CD4-positive, alpha-beta T cell treated with Interleukin-10 for 1 hour (primary cell): Measurements from ENCODE around the gene PRKAR2B.

Source experiments
- DNase-seq: peaks from one replicate; pipeline ENCODE4 v3.0.0-alpha.2; 2020

Gene PRKAR2B

DNA sequence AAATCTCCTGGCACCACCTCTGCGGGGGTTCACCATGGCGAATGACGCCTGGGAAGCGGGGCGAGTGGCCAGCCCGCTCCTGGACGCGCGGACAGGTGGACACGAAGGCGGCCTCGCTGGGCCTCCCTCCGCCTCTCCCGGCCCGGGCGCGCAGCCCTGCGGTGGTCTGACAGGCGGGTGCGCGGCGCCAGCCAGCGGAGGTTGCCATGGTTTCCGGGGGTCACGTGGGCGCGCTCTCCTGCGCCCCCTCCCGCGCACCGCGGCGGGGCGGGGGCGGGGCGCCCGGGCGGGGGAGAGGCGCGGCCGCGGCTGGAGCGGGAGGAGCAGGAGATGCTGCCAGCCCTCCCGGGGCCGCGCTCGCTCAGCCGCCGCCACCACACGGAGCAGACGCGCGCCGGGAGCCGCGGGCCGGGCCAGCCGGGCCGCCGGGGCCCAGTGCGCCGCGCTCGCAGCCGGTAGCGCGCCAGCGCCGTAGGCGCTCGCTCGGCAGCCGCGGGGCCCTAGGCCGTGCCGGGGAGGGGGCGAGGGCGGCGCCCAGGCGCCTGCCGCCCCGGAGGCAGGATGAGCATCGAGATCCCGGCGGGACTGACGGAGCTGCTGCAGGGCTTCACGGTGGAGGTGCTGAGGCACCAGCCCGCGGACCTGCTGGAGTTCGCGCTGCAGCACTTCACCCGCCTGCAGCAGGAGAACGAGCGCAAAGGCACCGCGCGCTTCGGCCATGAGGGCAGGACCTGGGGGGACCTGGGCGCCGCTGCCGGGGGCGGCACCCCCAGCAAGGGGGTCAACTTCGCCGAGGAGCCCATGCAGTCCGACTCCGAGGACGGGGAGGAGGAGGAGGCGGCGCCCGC is at the start of gene PRKAR2B:
Gene PRKAR2B, plus strand, starts transcription at position 359 of the 848 bp plus-strand sequence. Its CDS starts 203 bp downstream, at position 562.
- peak; percentile 83 for DNase-seq

DNA sequence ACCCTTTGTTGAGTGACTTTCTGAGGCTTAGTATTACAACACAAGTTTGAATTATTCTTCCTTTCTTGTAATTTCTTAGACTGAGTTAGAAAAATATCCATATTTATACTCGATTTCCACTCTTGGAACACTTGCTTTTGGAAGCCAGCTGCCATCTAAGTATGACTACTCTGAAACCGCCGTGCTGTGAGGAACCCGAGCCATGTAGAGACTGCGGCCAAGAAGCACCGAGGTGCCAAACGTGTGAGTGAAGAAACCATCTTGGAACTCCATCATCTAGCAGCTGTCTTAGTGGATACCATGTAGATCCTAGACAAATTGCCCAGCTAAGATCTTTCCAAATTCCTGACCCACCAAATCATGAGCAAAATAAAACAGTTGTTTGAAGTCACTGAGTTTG is 49.7 kb upstream of the PRKAR2B start:
- DNase-seq = no peak

DNA sequence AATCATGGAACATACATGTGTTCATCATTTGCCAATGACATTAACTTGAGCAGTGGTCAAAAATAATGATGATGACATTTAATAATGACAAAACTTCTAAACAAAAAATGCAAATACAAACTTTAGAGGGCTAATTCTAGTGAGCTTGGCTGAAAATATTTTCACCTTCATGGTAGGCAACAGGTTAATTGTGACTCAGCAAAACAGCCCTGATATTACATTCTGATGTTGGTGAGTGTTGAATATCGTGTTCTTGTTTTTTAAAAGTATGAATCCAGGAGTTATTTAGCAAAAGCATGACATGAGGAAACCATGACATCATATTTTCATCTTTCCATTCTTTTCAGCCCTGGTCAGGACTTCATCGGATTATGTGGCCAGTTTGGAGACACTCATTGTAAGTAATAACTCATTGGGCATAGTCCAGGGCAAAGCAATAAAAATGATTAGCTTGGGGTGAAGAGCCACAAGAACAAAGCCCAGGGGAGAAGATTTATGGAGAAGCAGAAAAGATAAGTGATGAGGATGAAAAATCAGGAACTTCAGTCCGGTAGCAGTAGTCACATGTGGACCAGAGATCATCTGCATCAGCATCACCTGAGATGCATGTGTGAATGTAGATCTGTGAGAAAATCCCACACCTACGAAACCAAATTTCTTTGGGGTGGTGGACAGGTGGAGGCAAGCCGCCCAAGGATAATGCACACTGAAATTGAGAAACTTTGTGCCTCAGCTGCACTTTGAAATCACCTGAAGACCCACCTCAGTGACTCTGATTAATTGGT is 46.8 kb upstream of the PRKAR2B start:
- DNase-seq = no peak

DNA sequence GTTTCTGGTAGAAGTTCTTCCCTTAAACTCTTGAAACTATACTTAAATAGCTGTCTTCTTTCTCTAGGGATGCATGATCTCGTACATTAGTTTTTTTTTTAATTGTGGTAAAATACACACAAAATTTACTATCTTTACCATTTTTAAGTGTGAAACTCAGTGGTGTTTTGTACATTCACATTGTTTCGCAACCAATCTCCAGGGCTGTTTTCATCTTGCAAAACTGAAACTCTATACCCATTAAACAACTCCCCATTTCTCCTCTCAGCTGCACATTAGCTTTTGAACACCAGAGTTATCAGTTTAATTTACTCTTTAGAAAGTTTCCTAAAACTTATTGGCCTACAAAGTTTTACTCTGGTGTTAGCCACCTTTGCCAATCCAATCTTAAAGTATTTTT is 45.5 kb upstream of the PRKAR2B start:
- DNase-seq = no peak

DNA sequence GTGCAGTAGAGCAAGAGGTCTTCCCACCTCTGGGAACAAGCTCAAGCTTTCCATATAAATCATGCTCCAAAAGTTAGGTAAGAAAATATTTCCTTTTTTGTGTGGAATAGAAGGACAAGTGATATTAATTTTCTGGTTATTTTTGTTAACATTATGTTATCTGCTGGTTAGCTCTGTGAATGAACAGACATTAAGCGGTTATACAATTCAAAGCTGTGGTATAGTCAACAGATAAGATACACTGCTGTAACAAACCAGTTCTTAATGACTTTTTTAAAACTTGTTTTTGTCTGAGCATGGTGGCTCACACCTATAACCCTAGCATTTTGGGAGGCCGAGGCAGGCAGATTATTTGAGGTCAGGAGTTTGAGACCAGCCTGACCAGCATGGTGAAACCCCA is 43.0 kb upstream of the PRKAR2B start:
- DNase-seq = no peak

DNA sequence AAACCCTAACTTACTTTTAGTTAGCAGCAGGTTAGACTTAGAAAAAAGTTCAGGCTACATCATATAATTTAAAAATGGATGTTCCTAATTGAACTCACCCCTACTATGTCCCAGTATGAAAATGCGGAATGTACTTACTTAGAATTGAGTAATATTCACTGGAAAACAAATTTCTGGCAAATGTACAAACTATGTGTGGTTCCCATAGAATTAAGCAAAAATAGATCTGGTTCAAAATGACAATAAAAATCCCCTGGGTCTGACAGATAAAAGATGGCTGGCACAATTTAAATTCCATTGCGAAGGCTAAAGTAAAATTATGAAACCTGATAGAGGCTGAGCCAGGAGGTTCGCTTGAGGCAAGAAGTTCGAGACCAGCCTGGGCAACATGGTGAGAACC is 42.4 kb upstream of the PRKAR2B start:
- no peak for DNase-seq

DNA sequence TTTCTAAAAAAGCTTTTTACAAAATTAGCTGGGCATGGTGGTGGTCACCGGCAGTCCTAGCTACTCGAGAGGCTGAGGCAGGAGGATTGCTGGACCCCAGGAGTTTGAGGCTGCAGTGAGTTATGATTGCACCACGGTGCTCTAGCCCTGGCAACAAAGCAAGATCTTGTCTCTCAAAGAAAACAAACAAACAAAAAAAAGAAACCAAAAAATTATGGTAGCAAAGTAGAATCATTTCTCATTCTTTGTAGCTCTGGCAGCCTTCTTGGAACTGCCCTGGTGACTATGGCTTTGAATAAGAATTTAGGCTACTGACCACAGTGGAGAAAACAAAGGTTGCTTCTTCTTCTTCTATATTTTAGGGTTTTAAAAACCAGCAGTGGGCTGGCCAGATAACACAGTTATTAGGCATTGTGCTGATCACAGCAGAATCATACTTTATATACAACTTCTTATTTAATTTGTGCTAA is 41.9 kb upstream of the PRKAR2B start:
- DNase-seq = no peak

DNA sequence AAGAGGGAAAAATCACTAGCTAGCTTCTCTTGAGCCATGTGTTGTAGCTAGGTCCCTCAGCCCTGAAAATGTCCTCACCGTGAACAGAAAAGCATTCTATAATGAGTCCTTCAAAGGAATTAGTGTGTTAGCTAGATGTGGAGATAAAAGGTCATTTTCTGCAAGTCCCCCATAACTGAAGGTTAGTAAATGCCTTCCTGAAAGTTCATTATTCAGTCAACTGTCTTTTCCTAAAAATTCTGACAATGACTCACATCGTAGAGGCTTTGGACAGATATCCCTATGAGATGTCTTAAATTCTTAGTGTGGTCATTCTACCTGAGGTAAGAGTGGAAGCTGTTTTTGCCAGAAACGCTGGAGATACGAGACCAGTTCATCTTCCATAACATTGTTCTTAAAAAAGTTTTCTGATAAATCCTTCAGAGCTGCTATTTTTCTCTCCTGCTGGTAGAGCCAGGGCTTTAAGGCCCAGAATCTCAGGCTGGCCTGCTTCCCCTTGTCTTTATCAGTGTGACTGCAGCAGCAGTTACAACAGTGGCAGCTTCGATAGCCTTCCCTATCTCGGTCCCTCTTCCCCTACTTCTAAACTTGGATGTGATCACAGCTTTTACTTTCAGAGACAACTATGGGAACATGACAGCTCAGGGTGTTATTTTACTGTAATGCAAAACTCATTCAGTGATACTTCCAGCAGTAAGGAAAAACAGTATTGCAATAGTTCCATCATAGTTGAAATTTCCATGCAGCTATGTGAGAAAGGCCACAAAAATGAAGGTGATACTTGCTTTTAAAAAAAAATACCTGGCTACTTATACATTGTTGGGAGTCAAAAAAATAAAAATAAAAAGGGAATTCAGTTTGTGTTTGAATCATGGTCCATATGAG is 37.3 kb upstream of the PRKAR2B start:
- DNase-seq = no peak

DNA sequence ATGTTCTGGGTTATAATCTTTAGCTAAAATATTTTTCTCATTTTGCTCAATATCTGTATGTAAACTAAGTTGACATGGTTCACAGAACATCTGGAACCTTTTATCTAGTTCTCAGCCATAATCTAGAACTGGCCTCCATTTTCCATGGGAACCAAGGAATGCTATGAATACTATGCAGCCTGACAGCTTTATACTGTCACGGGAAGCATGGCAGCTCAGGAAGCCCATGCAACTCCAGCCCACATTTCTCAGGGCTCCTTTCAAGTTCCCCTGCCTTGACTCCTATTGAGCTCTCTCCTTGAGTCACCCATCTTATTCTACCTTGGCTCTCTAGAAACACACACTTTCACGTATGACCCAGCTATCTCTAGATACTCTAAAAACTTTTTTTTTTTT is 36.6 kb upstream of the PRKAR2B start:
- DNase-seq = no peak

DNA sequence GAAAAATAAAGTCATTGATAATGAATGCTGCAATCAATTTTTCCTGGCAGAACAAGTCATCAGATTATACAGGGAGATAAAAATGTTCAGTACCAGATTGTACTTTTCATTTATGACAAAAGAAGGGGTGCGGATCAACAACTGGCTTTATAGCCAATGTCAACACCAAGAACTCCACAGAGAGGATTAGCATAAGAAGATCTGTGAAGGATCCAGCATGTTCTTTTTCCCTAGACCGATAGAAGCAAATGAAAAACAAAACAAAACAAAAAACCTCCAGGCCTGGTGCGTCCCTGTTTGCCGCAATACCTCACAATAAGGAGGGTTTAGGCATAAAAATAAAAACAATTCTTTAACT is 34.7 kb upstream of the PRKAR2B start:
- no peak for DNase-seq

DNA sequence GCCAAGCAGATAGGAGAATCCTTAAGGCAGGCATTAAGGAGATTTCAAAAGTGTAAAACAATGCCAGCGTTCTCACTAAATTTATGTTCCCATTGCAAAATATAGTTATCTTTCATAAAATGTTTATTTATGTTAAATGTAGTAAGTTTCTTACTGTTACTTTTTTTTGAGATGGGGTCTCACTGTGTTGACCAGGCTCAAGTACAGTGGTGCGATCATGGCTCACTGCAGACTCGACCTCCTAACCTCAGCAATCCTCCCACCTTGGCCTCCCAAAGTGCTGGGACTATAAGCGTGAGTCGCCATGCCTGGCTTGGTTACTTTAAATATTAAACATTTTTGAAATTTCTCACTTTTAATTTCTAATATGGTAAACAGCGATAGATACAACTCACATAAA is 31.8 kb upstream of the PRKAR2B start:
- DNase-seq = no peak

DNA sequence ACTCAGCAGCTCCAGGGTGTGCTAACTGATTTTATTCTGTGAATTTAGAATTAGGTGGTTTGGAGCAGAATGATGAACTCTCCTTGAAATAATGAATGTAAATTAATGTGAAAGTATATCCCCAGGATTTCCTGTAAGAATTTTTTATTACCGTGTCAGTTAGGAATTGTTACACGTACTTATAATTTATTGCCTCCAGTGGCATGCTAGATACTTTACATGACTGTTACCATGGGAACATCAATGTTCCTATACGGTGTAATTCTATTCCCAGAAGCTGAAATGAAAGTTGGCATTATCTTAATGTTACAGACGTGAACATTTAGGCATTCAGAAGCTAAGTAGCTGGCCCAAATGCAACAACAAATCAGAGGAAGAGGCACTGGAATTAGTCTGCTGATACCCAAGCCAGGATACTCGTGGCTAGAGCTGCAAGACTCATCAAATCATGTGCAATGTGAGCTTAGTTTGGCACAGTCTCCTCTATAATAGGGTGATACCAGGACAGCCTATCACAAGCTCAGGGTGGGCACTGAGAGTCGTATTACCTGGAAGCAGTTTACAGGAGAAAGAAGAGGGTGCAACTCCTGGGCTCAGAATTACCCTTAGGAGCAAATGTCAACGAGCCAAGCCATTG is 30.0 kb upstream of the PRKAR2B start:
- DNase-seq = no peak

DNA sequence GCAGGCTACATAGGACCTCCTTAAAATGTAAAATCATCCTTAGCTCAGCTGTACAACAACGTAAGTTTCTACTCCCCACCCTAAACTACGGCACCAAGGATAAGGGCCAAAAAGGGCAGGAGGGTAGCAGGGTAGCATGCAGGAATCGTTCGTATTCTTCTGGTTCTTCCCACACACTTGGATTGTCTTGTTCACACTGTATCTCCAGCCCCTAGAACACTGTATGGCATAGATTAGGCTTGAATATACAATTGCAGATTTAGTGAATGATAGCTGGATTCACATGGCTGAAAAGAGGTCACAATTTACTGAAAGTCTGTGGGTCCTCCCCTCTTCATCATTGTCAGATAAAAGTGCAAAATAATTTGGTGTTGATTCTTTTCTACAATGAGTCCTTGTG is 28.2 kb upstream of the PRKAR2B start:
- DNase-seq = no peak

DNA sequence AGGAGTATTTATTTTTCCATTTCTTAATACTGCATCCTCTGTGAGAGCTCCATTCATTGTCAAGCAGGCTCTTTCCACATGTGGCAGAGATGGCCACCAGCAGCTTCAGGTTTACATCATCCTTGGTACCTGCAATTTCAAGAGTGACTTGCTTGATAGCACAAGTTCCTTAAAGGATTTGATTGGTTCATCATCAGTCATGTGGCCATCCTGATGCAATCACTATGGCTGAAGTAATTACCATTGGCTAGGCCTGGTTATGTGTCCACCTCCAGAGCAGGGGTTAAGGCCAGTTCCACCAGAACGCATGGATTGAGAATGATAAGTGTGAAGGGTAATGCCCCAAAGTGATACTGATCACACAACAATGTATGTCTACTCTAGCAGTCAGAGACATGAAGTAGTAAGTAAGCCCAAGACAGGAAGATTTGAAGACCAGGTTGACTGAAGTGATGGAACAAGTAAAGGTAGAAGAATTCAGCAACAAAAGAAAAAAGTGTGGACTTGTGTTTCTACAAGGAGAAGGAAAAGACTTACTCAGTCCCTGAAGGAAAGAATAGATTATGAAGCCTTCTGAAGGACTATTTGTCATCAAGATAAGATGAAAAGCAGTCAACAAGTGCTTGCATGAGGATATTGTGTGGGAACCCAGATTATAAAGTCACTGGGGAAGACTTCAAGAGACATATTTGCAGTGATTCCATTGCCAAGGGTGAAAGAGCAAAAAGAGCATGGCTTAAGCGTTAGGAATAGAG is 26.4 kb upstream of the PRKAR2B start:
- no peak for DNase-seq

DNA sequence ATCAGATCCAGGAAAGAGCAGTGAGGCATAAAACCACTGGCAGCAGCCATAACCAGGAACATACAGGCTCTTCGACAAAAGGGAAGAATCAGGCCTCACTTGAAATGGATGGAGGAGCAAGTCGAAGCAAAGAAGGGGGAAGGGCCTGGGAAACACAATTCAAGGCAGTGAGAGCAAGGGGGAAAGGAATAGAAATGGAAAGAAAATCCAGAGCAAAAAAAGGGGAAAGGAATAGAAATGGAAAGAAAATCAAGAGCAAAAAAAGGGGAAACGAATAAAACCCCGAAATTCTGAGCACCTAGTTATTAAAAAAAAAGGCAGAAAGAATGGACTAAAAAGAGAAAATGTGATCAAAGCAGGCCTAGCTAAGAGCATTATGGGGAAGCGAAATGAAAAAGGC is 24.1 kb upstream of the PRKAR2B start:
- DNase-seq = no peak

DNA sequence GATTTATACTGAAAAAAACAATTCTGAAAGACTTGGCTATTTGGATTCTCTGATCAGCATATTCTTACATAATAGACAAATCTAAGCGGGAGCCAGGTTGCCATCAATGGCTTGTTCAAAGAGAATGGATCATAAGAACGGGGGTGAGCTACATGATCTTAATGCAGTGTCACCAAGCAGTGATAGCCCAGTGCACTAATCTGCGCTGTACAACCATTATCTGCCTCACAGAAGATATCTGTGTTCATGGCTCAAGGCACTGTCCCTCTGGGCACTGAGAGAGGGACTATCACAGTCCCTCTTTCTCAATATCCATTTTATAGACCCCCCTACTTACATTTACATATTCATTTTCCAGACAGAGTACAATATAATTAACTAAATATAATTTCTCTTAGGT is 22.9 kb upstream of the PRKAR2B start:
- no peak for DNase-seq

DNA sequence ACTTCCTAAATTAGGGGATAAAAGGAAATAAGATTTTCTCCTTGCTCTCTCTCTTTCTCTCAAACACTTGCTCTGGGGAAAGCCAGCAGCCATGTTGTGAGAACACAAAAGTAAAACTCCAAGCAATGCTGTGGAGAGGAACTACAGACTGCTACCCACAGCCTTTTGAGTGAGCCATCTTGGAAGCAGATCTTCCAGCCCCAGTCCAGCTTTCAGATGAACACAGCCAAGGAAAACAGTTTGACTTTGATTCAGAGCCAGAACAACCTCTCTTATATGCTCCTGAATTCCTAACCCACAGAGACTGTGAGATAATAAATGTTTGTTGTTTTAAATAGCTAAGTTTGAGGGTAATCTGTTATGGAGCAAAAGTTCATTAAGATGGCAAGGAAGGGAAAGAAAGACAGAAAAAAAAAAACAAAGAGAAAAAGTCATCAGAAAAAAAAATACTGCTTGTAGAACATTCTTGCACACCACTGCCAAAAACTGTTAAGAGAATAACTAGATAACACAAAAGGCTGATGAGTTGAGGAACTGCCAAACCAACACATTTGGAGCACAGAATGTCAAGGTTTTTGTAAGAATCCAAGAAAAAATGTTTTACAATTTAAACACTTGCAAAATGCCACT is 20.9 kb upstream of the PRKAR2B start:
- no peak for DNase-seq

DNA sequence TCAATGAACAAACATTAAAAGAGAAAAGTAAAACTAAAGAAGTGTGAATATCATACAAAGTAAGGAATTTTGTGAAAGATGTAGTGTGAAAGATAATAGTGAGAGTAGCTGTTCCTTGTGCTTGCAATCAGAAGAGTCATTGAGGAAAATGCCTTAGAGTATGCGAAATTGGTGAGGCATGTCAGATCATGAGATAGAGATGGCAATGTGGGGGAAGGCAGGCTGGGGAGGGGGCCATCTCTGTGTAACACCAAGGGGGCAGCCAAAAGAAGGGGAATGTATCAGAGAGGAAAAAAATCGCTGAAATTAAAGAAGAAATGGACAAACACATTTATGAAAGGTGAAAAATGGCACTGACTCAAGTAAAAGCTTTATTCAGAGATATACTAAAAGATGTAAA is 19.6 kb upstream of the PRKAR2B start:
- no peak for DNase-seq

DNA sequence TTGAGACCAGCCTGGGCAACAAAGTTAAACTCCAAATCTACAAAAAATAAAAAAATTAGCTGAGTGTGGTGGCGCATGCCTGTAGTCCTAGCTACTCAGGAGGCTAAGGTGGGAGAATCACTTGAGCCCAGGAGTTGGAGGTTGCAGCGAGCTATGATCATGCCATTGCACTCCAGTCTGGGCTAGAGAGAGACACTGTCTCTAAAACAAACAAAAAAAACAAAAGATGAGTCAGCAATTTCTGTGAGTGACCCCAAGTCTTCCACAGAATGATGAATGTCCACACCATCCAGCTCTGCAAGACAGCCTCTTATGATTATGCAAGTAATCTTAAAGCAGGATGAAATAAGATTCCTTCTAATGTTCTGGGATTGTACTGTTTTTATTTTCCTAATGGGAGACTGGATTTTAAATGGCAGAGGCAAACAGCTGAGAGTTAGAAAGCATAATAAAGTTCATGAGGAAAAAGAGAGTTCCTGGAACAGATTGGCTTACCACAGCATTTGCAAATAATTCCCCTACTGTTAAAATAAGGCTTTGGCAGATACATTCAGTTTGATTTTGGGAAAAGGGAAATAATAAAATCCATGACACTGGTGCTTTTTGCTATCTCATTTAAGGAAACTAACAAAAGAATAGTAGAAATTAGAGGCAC is 18.9 kb upstream of the PRKAR2B start:
- no peak for DNase-seq

DNA sequence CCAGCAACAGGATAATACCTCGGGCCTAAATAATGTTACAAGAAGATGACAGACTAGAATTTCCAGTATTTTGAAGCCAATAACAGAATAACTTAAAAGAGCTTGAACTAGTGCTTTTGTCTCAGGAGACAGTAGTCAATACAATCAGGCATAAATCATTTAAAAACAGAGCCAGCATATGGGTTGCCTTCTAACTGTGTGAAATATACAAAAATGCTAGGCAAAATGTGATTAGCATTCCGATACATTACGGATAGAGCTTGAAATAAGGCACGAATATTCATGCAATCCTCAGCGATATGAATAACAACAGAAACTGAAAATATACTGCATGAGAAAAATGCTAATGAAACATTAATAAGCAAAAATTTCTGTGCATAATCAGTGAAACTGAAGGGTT is 18.3 kb upstream of the PRKAR2B start:
- DNase-seq = no peak

DNA sequence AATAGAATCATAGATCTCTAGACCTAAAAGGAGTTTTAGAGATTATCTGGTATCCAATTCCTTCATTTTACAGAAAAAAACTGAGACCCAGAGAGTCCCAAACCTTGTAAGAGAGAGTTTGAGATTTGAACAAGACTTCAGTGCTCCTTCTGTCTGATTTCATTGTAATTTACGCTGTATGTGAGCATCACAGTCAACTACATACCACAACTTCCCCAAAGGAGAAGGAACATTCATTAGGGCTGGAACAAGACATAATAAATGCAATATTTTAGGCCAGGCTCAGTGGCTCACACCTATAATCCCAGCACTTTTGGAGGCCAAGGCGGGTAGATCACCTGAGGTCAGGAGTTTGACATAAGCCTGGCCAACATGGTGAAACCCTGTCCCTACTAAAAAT is 17.3 kb upstream of the PRKAR2B start:
- DNase-seq = no peak
